GM18858 (cell line): Measurements from ENCODE around the gene FOXK2.
"Not testable (repeated sequence)": the region's sequence is repeated elsewhere in the genome, so short reads cannot be mapped to it uniquely, and the experiment has no call there.

Source experiments
- ATAC-seq: cut with Tn5 transposase; IDR thresholded peaks from one replicate; pipeline ENCODE4 v1.9.1; 2021; ENCODE audit not compliant: unreplicated experiment

FOXK2 gene

GRCh38 chr17:82561429-82562035 is 42.0 kb downstream of the FOXK2 start:
- no peak for ATAC-seq

- ATAC-seq: not testable (repeated sequence)
These were observed 43.2 kb downstream of the FOXK2 start for GRCh38 chr17:82562718-82563220.

GRCh38 chr17:82563318-82563717 is 43.8 kb downstream of the FOXK2 start:
- no peak for ATAC-seq

- ATAC-seq: not testable (repeated sequence)
These were observed 44.2 kb downstream of the FOXK2 start for GRCh38 chr17:82563745-82564144.

GRCh38 chr17:82564241-82564640 is 44.7 kb downstream of the FOXK2 start:
- no peak for ATAC-seq

GRCh38 chr17:82565551-82565950 is 46.0 kb downstream of the FOXK2 start:
- ATAC-seq: no peak

- no peak for ATAC-seq
These were observed 46.8 kb downstream of the FOXK2 start for GRCh38 chr17:82566129-82566960.

- ATAC-seq: no peak
These were observed 47.8 kb downstream of the FOXK2 start for GRCh38 chr17:82567286-82567685.

- no peak for ATAC-seq
These were observed 49.5 kb downstream of the FOXK2 start for GRCh38 chr17:82568997-82569393.

GRCh38 chr17:82569621-82570020 is 50.1 kb downstream of the FOXK2 start:
- no peak for ATAC-seq

- ATAC-seq: no peak
These were observed 50.7 kb downstream of the FOXK2 start for GRCh38 chr17:82570277-82570676.

GRCh38 chr17:82571855-82572254 is 52.3 kb downstream of the FOXK2 start:
- ATAC-seq: no peak

GRCh38 chr17:82574041-82574440 is 54.5 kb downstream of the FOXK2 start:
- ATAC-seq: no peak

GRCh38 chr17:82575581-82576221 is 56.2 kb downstream of the FOXK2 start:
- not testable (repeated sequence) for ATAC-seq

- ATAC-seq: no peak
These were observed 57.8 kb downstream of the FOXK2 start for GRCh38 chr17:82577300-82577699.

GRCh38 chr17:82579969-82580368 is 60.4 kb downstream of the FOXK2 start:
- ATAC-seq: not testable (repeated sequence)

- no peak for ATAC-seq
These were observed 62.7 kb downstream of the FOXK2 start for GRCh38 chr17:82582213-82582612.

GRCh38 chr17:82582709-82583108 is 63.2 kb downstream of the FOXK2 start:
- no peak for ATAC-seq

GRCh38 chr17:82583720-82584234 is 64.2 kb downstream of the FOXK2 start:
- ATAC-seq: no peak

- not testable (repeated sequence) for ATAC-seq
These were observed 66.5 kb downstream of the FOXK2 start for GRCh38 chr17:82585935-82586575.
